ENCODE measurements around the gene PTPRT. TPM values are rescaled to one million over a fixed set of nuclear protein-coding genes. Genes with fewer than 3 reads are reported as not detected.

PTPRT gene
- total and polyA plus RNA-seq, 2 of the 13 experiments (the other 11 are each of a cell fraction or from before 2014, with no cell fraction given), result under 0.01 to 0.09 TPM

DNA sequence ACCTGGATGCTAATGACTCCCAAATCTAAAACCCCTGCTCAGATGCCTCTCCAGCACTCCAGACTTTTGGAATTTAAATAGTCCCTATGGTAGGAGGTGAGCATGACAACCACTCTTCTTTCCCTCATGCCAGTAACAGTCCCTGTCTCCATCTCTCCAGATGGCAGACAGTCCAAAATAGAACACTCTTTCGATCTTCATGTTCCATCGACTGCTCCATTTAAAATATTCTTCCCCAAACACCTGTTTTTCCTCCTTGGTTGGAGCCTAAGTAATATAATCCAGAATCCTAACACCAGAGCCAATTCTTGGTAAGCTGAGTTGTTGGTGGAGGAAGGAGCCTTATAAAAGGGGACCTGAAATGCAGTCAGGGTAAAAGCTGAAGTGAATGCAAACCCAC is 848.1 kb downstream of the PTPRT start (continued):
- TF ChIP-seq ZNF883 (CRISPR knock-in tag; IDR thresholded peaks at IDR 0.05; ENCODE audit: not compliant biosample characterization) (no peak), IRX3 (CRISPR knock-in tag; IDR thresholded peaks at IDR 0.05; ENCODE audit: borderline replicate concordance, low read depth) (no peak), ZBTB38 (CRISPR knock-in tag; IDR thresholded peaks at IDR 0.05) (no peak), DMTF1 (CRISPR knock-in tag; IDR thresholded peaks at IDR 0.05) (no peak), ZNF530 (CRISPR knock-in tag; IDR thresholded peaks at IDR 0.05; ENCODE audit: low read depth) (no peak), EEA1 (CRISPR knock-in tag; IDR thresholded peaks at IDR 0.05; ENCODE audit: borderline replicate concordance) (no peak)

DNA sequence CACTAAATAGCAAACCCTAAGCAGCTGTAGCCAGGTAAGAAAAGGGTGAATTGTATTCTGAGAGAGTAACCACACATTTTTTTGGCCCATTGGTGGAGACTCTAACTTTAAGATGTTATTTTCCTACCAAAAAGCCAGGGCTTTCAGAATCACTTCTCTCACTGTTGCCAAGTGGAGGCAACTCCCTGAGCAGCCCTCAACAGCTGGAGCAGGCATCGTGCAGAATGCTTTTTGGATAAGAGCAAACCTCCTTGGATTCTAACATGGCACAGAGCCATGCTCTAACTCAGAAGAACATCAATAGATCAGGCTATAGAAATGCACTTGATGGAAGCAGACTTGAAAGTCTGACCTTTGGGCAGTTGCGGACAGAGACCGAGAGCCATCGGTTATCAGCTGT is 849.3 kb downstream of the PTPRT start:
- no peak overlapping the region for H2AFZ ChIP-seq (ENCODE audit: low read length)
- BruUV-seq (replicated peaks), result no TSS peak
- no peak overlapping the region for H3K4me3 ChIP-seq (replicated peaks in 1 of 3; ENCODE audit: insufficient read depth in 1 of 3, low read depth in 2 of 3, low read length in 3 of 3)
- ATAC-seq (no peak), FAIRE-seq (no peak), DNase-seq (ENCODE audit: low spot score) (no peak)
- TF ChIP-seq THAP9 (CRISPR knock-in tag; IDR thresholded peaks at IDR 0.05; ENCODE audit: borderline replicate concordance) (no peak), ZNF33B (CRISPR knock-in tag; IDR thresholded peaks at IDR 0.05) (no peak), ZBTB42 (CRISPR knock-in tag; IDR thresholded peaks at IDR 0.05) (no peak), ATM (IDR thresholded peaks at IDR 0.05; ENCODE audit: borderline replicate concordance) (no peak), ZNF709 (CRISPR knock-in tag; IDR thresholded peaks at IDR 0.05) (no peak), EZH2 (conservative IDR thresholded peaks at IDR 0.05; ENCODE audit: low read depth, low read length) (no peak), FOXO4 (CRISPR knock-in tag; conservative IDR thresholded peaks at IDR 0.05) (no peak)
- TF ChIP-seq, protein P1, sequence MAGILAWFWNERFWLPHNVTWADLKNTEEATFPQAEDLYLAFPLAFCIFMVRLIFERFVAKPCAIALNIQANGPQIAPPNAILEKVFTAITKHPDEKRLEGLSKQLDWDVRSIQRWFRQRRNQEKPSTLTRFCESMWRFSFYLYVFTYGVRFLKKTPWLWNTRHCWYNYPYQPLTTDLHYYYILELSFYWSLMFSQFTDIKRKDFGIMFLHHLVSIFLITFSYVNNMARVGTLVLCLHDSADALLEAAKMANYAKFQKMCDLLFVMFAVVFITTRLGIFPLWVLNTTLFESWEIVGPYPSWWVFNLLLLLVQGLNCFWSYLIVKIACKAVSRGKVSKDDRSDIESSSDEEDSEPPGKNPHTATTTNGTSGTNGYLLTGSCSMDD (CRISPR knock-in tag; IDR thresholded peaks at IDR 0.05), result no peak
- H3K4me1 ChIP-seq (ENCODE audit: insufficient read depth, low read length), result no peaks in the 10 kb centered on the region
- no peaks in the 10 kb centered on the region for H3K79me2 ChIP-seq (ENCODE audit: insufficient read depth, low read length)
- WGBS (ENCODE audit: low lambda C conversion rate), result 21% methylated on average over 4 of the region's 4 CpGs
- no peaks in the 10 kb centered on the region for H4K20me1 ChIP-seq (ENCODE audit: insufficient read depth, low read length)
- no peak overlapping the region for H3K9ac ChIP-seq (ENCODE audit: insufficient read depth, low read depth, low read length)
- H3K9me3 ChIP-seq (ENCODE audit: low read length), result peaks cover 43% of the 10 kb centered on the region
- H3K4me2 ChIP-seq (ENCODE audit: low read depth, low read length), result no peak overlapping the region
- no peak overlapping the region for H3K27ac ChIP-seq (ENCODE audit: extremely low read length, insufficient read depth, low read length)
- ChIA-PET CTCF (ENCODE audit: low intra/inter-chr PET ratio, low total read pairs) (no interaction called here), POLR2A (no interaction called here)
- H3K36me3 ChIP-seq (replicated peaks in 1 of 2; ENCODE audit: control insufficient read depth in 1 of 2, insufficient read depth in 2 of 2, low read length in 2 of 2), result no peaks in the 10 kb centered on the region
- no peaks in the 10 kb centered on the region for H3K27me3 ChIP-seq (ENCODE audit: control insufficient read depth in 1 of 2, insufficient read depth in 2 of 2, low read length in 2 of 2)
- in situ Hi-C loops (cut with HindIII; ENCODE audit: extremely low pct_ligation_motif_present, low pct_unique_long_range_greater_than_20kb) (no loop called here), intact Hi-C loops (cut with micrococcal nuclease; ENCODE audit: unreplicated experiment) (no loop called here)
